AG04450 (cell line): ENCODE results near the gene LCA5L. TPM values are rescaled to one million over a fixed set of nuclear protein-coding genes. Genes with fewer than 3 reads are reported as not detected.

Experiments
- CTCF ChIA-PET: fragments of 300-600, 350-600 bp; formaldehyde crosslinking; extraction: SDS; loops from one replicate; lab custom pipeline; 2022; ENCODE audit warnings: antibody characterized with exemption, inconsistent platforms; lab: Charles Lee
- POLR2A ChIA-PET: fragments of 350-600 bp; formaldehyde crosslinking; extraction: SDS; loops from one replicate; lab custom pipeline; 2021; ENCODE audit warnings: antibody characterized with exemption, inconsistent platforms; lab: Yijun Ruan, JAX
- DNase-seq: peaks from one replicate; pipeline ENCODE4 v3.0.0-alpha.2; 2011; ENCODE audit warnings: low read depth, low spot score
- H3K27ac ChIP-seq: one replicate; pipeline ENCODE4 v1.5.1; 2012; ENCODE audit warnings: low read depth, low read length, control low read depth
- H3K27me3 ChIP-seq: one replicate; pipeline ENCODE4 v1.6.0; 2012; ENCODE audit warnings: low read length; ENCODE audit not compliant: control insufficient read depth, insufficient read depth
- H3K4me3 ChIP-seq: 2 replicates; pipeline ENCODE4 v1.5.1; 2011; ENCODE audit warnings: mild to moderate bottlenecking, low read depth, low read length, control low read depth
- H3K9me3 ChIP-seq: 2 replicates; pipeline ENCODE4 v1.5.1; 2012; ENCODE audit warnings: low read length; ENCODE audit not compliant: control insufficient read depth, insufficient read depth
- CTCF ChIP-seq: IDR thresholded peaks from 2 replicates; pipeline ENCODE4 v1.5.1; 2011; ENCODE audit warnings: low read depth, low read length, control low read depth, inconsistent platforms
- polyA plus RNA-seq: library from polyadenylated mRNA; depleted of rRNA; stranded (reverse); fragments of >200 nt; gene quantifications from 2 replicates; pipeline ENCODE4 v1.2.3, GENCODE V29; 2011

LCA5L gene
- polyA plus RNA-seq, 1 experiment = 1.1 TPM

- no peak for TF ChIP-seq CTCF
- Histone ChIP-seq H3K27ac (no peak overlapping the region), H3K27me3 (no peaks in the 10 kb centered on the region), H3K4me3 (no peak overlapping the region), H3K9me3 (no peaks in the 10 kb centered on the region)
- no peak for DNase-seq
- ChIA-PET POLR2A (no interaction called here), CTCF (no interaction called here)
These were observed 17.7 kb upstream of the LCA5L start for GRCh38 chr21:39463308-39463707.

- Histone ChIP-seq H3K4me3 (no peak overlapping the region), H3K9me3 (no peaks in the 10 kb centered on the region), H3K27ac (no peak overlapping the region), H3K27me3 (no peaks in the 10 kb centered on the region)
- no peak for DNase-seq
- no peak for TF ChIP-seq CTCF
- ChIA-PET POLR2A (no interaction called here), CTCF (no interaction called here)
These were observed 15.8 kb upstream of the LCA5L start for GRCh38 chr21:39461419-39461818.

- DNase-seq = no peak
- ChIA-PET CTCF (no interaction called here), POLR2A (no interaction called here)
- Histone ChIP-seq H3K9me3 (no peaks in the 10 kb centered on the region), H3K27ac (no peak overlapping the region), H3K27me3 (no peaks in the 10 kb centered on the region), H3K4me3 (no peak overlapping the region)
- TF ChIP-seq CTCF = peak; percentile 32
These were observed 11.1 kb upstream of the LCA5L start for GRCh38 chr21:39456665-39457064.

- Histone ChIP-seq H3K9me3 (no peaks in the 10 kb centered on the region), H3K4me3 (no peak overlapping the region), H3K27ac (no peak overlapping the region), H3K27me3 (no peaks in the 10 kb centered on the region)
- TF ChIP-seq CTCF = no peak
- ChIA-PET CTCF (interaction anchor here (0.6 to 1.4 kb wide), 2 partner anchors 14 to 2000 kb away, joined by 4 to 5 read pairs; no protein-coding TSS in a partner anchor), POLR2A (no interaction called here)
- no peak for DNase-seq
These were observed 9.5 kb upstream of the LCA5L start for GRCh38 chr21:39454949-39455668.

GRCh38 chr21:39453571-39454179 lies 8.1 kb upstream of the LCA5L start:
- H3K27ac ChIP-seq = no peak overlapping the region
- ChIA-PET POLR2A (no interaction called here), CTCF (no interaction called here)
- no peaks in the 10 kb centered on the region for H3K9me3 ChIP-seq
- no peak overlapping the region for H3K4me3 ChIP-seq
- peaks cover 3% of the 10 kb centered on the region for H3K27me3 ChIP-seq
- no peak for TF ChIP-seq CTCF
- no peak for DNase-seq
